Activated CD8-positive, alpha-beta T cell treated with anti-CD3 and anti-CD28 coated beads for 36 hours (primary cell): ENCODE results near the gene CLMN. TPM values are rescaled to one million over a fixed set of nuclear protein-coding genes. Genes with fewer than 3 reads are reported as not detected.
"Not testable (repeated sequence)": the region's sequence is repeated elsewhere in the genome, so short reads cannot be mapped to it uniquely, and the experiment has no call there.

ENCODE experiments used
- ATAC-seq: fragments of 200-7000 bp; cut with Tn5 transposase; one replicate; pipeline ENCODE4 v1.10.0; 2021; ENCODE audit warnings: mild to moderate bottlenecking, moderate library complexity
- CTCF ChIA-PET: fragments of 350-600 bp; sonication (Branson Sonifier 250); formaldehyde crosslinking; loops from one replicate; lab custom pipeline; 2021; ENCODE audit warnings: antibody characterized with exemption; lab: Charles Lee
- POLR2A ChIA-PET: fragments of 350-600 bp; sonication (Branson Sonifier 250); formaldehyde crosslinking; loops from one replicate; lab custom pipeline; 2021; ENCODE audit warnings: antibody characterized with exemption; lab: Charles Lee
- DNase-seq: peaks from one replicate; pipeline ENCODE4 v3.0.0-alpha.2; 2020
- H3K27ac Mint-ChIP-seq: one replicate; pipeline ENCODE4 v1.8.0; 2021; ENCODE audit warnings: mild to moderate bottlenecking, mixed read lengths
- H3K27me3 Mint-ChIP-seq: one replicate; pipeline ENCODE4 v1.8.0; 2021; ENCODE audit warnings: mixed read lengths
- H3K36me3 Mint-ChIP-seq: one replicate; pipeline ENCODE4 v1.8.0; 2021; ENCODE audit warnings: low read depth, mixed read lengths
- H3K4me1 Mint-ChIP-seq: one replicate; pipeline ENCODE4 v1.8.0; 2021; ENCODE audit warnings: low read depth, mixed read lengths
- H3K4me3 Mint-ChIP-seq: one replicate; pipeline ENCODE4 v1.8.0; 2021; ENCODE audit warnings: mild to moderate bottlenecking, moderate library complexity, mixed read lengths
- H3K9me3 Mint-ChIP-seq: one replicate; pipeline ENCODE4 v1.8.0; 2021; ENCODE audit warnings: mixed read lengths
- intact Hi-C: fragments of 100-400 bp; cut with micrococcal nuclease; formaldehyde crosslinking; loops from one replicate; pipeline ENCODE4 v1.10.0; 2022
- total RNA-seq, 2 experiments: library from RNA; stranded (reverse); gene quantifications; one replicate each; pipeline ENCODE4 v1.2.3, GENCODE V29; 2021
- TF ChIP-seq, protein P1 (sequence below): fragments of 200-600 bp; IDR thresholded peaks from one replicate; pipeline ENCODE4 v1.8.0; 2022; ENCODE audit warnings: antibody characterized with exemption, mild to moderate bottlenecking

Gene CLMN
- total RNA-seq, 2 experiments from 2014 or later: 0.31 to 0.59 TPM

DNA sequence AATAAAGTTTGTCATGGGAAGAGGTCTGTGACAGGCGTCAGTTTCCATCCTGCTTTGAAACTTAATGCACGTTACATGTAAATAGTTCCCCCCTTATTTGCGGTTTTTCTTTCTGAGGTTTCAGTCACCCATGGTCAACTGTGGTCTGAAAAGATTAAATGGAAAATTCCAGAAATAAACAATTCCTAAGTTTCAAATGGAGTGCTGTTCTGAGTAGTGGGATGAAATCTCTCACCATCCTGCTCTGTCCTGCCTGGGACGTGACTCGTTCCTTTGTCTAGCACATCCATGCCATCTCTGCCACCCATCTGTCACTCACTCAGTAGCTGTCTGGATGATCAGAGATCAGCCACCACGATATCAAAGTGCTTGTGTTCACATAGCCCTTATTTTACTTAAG, 111.1 kb downstream of the CLMN start:
- ChIA-PET POLR2A (no interaction called here), CTCF (no interaction called here)
- H3K4me1 Mint-ChIP-seq: no peaks in the 10 kb centered on the region
- ATAC-seq: no peak
- intact Hi-C loops: no loop called here
- no peak overlapping the region for H3K4me3 Mint-ChIP-seq
- H3K9me3 Mint-ChIP-seq: peaks cover 7% of the 10 kb centered on the region
- no peaks in the 10 kb centered on the region for H3K27me3 Mint-ChIP-seq
- TF ChIP-seq, protein P1, sequence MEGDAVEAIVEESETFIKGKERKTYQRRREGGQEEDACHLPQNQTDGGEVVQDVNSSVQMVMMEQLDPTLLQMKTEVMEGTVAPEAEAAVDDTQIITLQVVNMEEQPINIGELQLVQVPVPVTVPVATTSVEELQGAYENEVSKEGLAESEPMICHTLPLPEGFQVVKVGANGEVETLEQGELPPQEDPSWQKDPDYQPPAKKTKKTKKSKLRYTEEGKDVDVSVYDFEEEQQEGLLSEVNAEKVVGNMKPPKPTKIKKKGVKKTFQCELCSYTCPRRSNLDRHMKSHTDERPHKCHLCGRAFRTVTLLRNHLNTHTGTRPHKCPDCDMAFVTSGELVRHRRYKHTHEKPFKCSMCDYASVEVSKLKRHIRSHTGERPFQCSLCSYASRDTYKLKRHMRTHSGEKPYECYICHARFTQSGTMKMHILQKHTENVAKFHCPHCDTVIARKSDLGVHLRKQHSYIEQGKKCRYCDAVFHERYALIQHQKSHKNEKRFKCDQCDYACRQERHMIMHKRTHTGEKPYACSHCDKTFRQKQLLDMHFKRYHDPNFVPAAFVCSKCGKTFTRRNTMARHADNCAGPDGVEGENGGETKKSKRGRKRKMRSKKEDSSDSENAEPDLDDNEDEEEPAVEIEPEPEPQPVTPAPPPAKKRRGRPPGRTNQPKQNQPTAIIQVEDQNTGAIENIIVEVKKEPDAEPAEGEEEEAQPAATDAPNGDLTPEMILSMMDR: no peak
- H3K27ac Mint-ChIP-seq: no peak overlapping the region
- peaks cover 2% of the 10 kb centered on the region for H3K36me3 Mint-ChIP-seq
- no peak for DNase-seq

GRCh38 chr14:95207475-95208233, 112.1 kb downstream of the CLMN start:
- POLR2A ChIA-PET: no interaction called here
- intact Hi-C loops: no loop called here
- no peaks in the 10 kb centered on the region for H3K27me3 Mint-ChIP-seq
- ATAC-seq (no peak), DNase-seq (no peak)
- H3K27ac Mint-ChIP-seq: no peak overlapping the region
- H3K36me3 Mint-ChIP-seq: peaks cover 2% of the 10 kb centered on the region
- H3K4me3 Mint-ChIP-seq: no peak overlapping the region
- TF ChIP-seq, protein P1: no peak
- peaks cover 7% of the 10 kb centered on the region for H3K9me3 Mint-ChIP-seq
- CTCF ChIA-PET: no interaction called here
- no peaks in the 10 kb centered on the region for H3K4me1 Mint-ChIP-seq

- DNase-seq (no peak), ATAC-seq (no peak)
- TF ChIP-seq, protein P1: no peak
- peaks cover 7% of the 10 kb centered on the region for H3K9me3 Mint-ChIP-seq
- intact Hi-C loops: no loop called here
- H3K36me3 Mint-ChIP-seq: peaks cover 2% of the 10 kb centered on the region
- ChIA-PET CTCF (interaction anchor here (1.0 kb wide), 1 partner anchor 11 kb away, joined by 3 read pairs; no protein-coding TSS in a partner anchor), POLR2A (no interaction called here)
- H3K27me3 Mint-ChIP-seq: no peaks in the 10 kb centered on the region
- no peak overlapping the region for H3K4me3 Mint-ChIP-seq
- no peak overlapping the region for H3K27ac Mint-ChIP-seq
- H3K4me1 Mint-ChIP-seq: no peaks in the 10 kb centered on the region
These were observed 113.2 kb downstream of the CLMN start for GRCh38 chr14:95206534-95206933.

- intact Hi-C loops: no loop called here
- no peak for DNase-seq
- Mint-ChIP-seq H3K27me3 (no peaks in the 10 kb centered on the region), H3K36me3 (peaks cover 2% of the 10 kb centered on the region), H3K4me3 (no peak overlapping the region), H3K4me1 (no peaks in the 10 kb centered on the region), H3K9me3 (peaks cover 7% of the 10 kb centered on the region), H3K27ac (no peak overlapping the region)
- TF ChIP-seq, protein P1: no peak
- no peak for ATAC-seq
- ChIA-PET POLR2A (no interaction called here), CTCF (no interaction called here)
These were observed 115.0 kb downstream of the CLMN start for GRCh38 chr14:95204705-95205104.

DNA sequence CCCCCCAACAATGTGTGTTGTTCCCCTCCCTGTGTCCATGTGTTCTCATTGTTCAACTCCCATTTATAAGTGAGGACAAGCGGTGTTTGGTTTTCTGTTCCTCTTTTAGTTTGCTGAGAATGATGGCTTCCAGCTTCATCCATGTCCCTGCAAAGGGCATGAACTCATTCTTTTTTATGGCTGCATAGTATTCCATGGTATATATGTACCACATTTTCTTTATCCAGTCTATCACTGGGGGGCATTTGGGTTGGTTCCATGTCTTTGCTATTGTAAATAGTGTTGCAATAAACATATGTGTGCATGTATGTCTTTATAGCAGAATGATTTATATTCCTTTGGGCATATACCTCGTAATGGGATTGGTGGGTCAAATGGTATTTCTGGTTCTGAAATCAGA, 118.0 kb downstream of the CLMN start:
- H3K27ac Mint-ChIP-seq, H3K27me3 Mint-ChIP-seq, H3K9me3 Mint-ChIP-seq, H3K4me1 Mint-ChIP-seq, ATAC-seq, CTCF ChIA-PET, DNase-seq, H3K4me3 Mint-ChIP-seq, H3K36me3 Mint-ChIP-seq, POLR2A ChIA-PET, intact Hi-C loops: not testable (repeated sequence)
